NT2/D1 (cell line): ENCODE results near the gene SH3PXD2B.

Source experiments
- SUZ12 ChIP-seq: IDR thresholded peaks from 2 replicates; pipeline ENCODE4 v1.6.1; 2011; ENCODE audit not compliant: insufficient read length, insufficient read depth; ENCODE audit errors: extremely low read depth
- ZNF274 ChIP-seq: IDR thresholded peaks from 2 replicates; pipeline ENCODE4 v1.6.1; 2011; ENCODE audit warnings: mild to moderate bottlenecking, low read depth, low read length

- TF ChIP-seq SUZ12 (no peak), ZNF274 (no peak)
Measured at GRCh38 chr5:172438319-172438668, 16.0 kb downstream of the SH3PXD2B start.
